SK-N-SH (cell line): ENCODE data around the gene LRFN4. TPM values are rescaled to one million over a fixed set of nuclear protein-coding genes. Genes with fewer than 3 reads are reported as not detected.
A peak's percentile ranks its signal among the peaks of the same experiment; 100 is the strongest.

Experiments
- CTCF ChIA-PET: fragments of 300-600, 350-600 bp; formaldehyde crosslinking; extraction: SDS; loops from one replicate; lab custom pipeline; 2021; lab: Yijun Ruan, JAX
- POLR2A ChIA-PET: fragments of 350-600 bp; sonication (Branson Sonifier 250); formaldehyde crosslinking; extraction: SDS; loops from one replicate; lab custom pipeline; 2020; ENCODE audit warnings: antibody characterized with exemption, inconsistent platforms; lab: Yijun Ruan, JAX
- DNase-seq: peaks from one replicate; pipeline ENCODE4 v3.0.0; 2012
- H2AFZ ChIP-seq: fragments of 200-600 bp; sonication (generic); 2 replicates; pipeline ENCODE4 v1.8.1; 2016; ENCODE audit warnings: antibody characterized with exemption, mild to moderate bottlenecking, low read depth
- H3F3A ChIP-seq: fragments of 200-600 bp; sonication (generic); replicated peaks from 2 replicates; pipeline ENCODE3; 2016; ENCODE audit warnings: antibody characterized with exemption, mild to moderate bottlenecking; ENCODE audit not compliant: insufficient read depth
- H3K27ac ChIP-seq, 2 experiments: fragments of 200-500 bp in 1 of 2; fragments of 200-600 bp in 1 of 2; sonication (Bioruptor generic) in 1 of 2; sonication (generic), shearing (Covaris generic) in 1 of 2; 2 replicates each; pipeline versions ENCODE4 v1.5.1 to v1.6.1; 2014 to 2016; ENCODE audit warnings: low read depth in 2 of 2, inconsistent platforms in 1 of 2, low read length in 1 of 2, mild to moderate bottlenecking in 1 of 2, mixed read lengths in 1 of 2
- H3K27me3 ChIP-seq: fragments of 200-600 bp; sonication (generic), shearing (Covaris generic); 2 replicates; pipeline ENCODE4 v1.6.1; 2016; ENCODE audit warnings: mixed run types; ENCODE audit not compliant: insufficient read depth
- H3K36me3 ChIP-seq, 2 experiments: fragments of 200-500 bp in 1 of 2; fragments of 200-600 bp in 1 of 2; sonication (Bioruptor generic) in 1 of 2; sonication (generic) in 1 of 2; replicated peaks in 1 of 2; 2 replicates each; pipeline versions ENCODE3 to v1.5.1; 2014 to 2016; ENCODE audit warnings: low read length in 1 of 2, mild to moderate bottlenecking in 1 of 2; ENCODE audit not compliant: insufficient read depth in 2 of 2, control insufficient read depth in 1 of 2
- H3K4me1 ChIP-seq, 2 experiments: fragments of 200-500 bp in 1 of 2; fragments of 200-600 bp in 1 of 2; sonication (Bioruptor generic) in 1 of 2; sonication (generic), shearing (Covaris generic) in 1 of 2; 2 replicates each; pipeline versions ENCODE4 v1.5.1 to v1.6.1; 2014 to 2016; ENCODE audit warnings: low read depth in 1 of 2, low read length in 1 of 2, mixed run types in 1 of 2; ENCODE audit not compliant: insufficient read depth in 2 of 2, control insufficient read depth in 1 of 2
- H3K4me2 ChIP-seq: fragments of 200-600 bp; sonication (generic), shearing (Covaris generic); 2 replicates; pipeline ENCODE4 v1.6.1; 2017; ENCODE audit warnings: mixed run types
- H3K4me3 ChIP-seq, 2 experiments: fragments of 200-500 bp in 1 of 2; fragments of 200-600 bp in 1 of 2; sonication (Bioruptor generic) in 1 of 2; sonication (generic), shearing (Covaris generic) in 1 of 2; 2 replicates each; pipeline versions ENCODE4 v1.5.1 to v1.8.1; 2014 to 2016; ENCODE audit warnings: low read depth in 2 of 2, inconsistent platforms in 1 of 2, low read length in 1 of 2, mild to moderate bottlenecking in 1 of 2, mixed read lengths in 1 of 2, moderate library complexity in 1 of 2
- H3K79me2 ChIP-seq: fragments of 200-600 bp; sonication (generic); 2 replicates; pipeline ENCODE4 v1.8.1; 2017; ENCODE audit warnings: mild to moderate bottlenecking; ENCODE audit not compliant: insufficient read depth
- H3K9ac ChIP-seq: fragments of 200-600 bp; sonication (generic); 2 replicates; pipeline ENCODE4 v1.6.1; 2017; ENCODE audit warnings: mixed run types
- H3K9me2 ChIP-seq: fragments of 200-600 bp; sonication (generic); 2 replicates; pipeline ENCODE4 v1.6.1; 2017; ENCODE audit warnings: mixed run types
- H3K9me3 ChIP-seq: fragments of 200-600 bp; sonication (generic); 2 replicates; pipeline ENCODE4 v1.6.1; 2017; ENCODE audit warnings: mixed run types, mild to moderate bottlenecking, moderate library complexity
- H4K20me1 ChIP-seq: fragments of 200-600 bp; sonication (generic); 2 replicates; pipeline ENCODE4 v1.6.1; 2017; ENCODE audit warnings: mild to moderate bottlenecking, mixed run types; ENCODE audit not compliant: insufficient read depth
- ELF1 ChIP-seq: IDR thresholded peaks from 2 replicates; pipeline ENCODE4 v1.4.0; 2012
- EP300 ChIP-seq, 2 experiments: IDR thresholded peaks; 2 replicates each; pipeline versions ENCODE4 v1.4.0 to v1.6.1; 2012; ENCODE audit warnings: borderline replicate concordance in 1 of 2, low read depth in 1 of 2, low read length in 1 of 2
- FOXJ3 ChIP-seq: sonication (generic); formaldehyde crosslinking; IDR thresholded peaks from 2 replicates; pipeline ENCODE4 v1.5.1; 2020; ENCODE audit warnings: mild to moderate bottlenecking, missing genetic modification reagents
- GABPA ChIP-seq: IDR thresholded peaks from 2 replicates; pipeline ENCODE4 v1.4.0; 2012; ENCODE audit warnings: low read depth, mild to moderate bottlenecking
- GATA2 ChIP-seq: sonication (generic); formaldehyde crosslinking; IDR thresholded peaks from 2 replicates; pipeline ENCODE4 v1.5.0; 2020; ENCODE audit warnings: mild to moderate bottlenecking, missing genetic modification reagents
- IRF3 ChIP-seq: fragments of 150-350 bp; IDR thresholded peaks from 2 replicates; pipeline ENCODE4 v1.6.1; 2016; ENCODE audit warnings: mild to moderate bottlenecking, low read depth, low read length
- RAD21 ChIP-seq: IDR thresholded peaks from 2 replicates; pipeline ENCODE4 v1.6.1; 2012; ENCODE audit warnings: mild to moderate bottlenecking, low read length
- RFX5 ChIP-seq: IDR thresholded peaks from 2 replicates; pipeline ENCODE4 v1.6.1; 2012; ENCODE audit warnings: mild to moderate bottlenecking, improper control_type of control experiment, low read length
- RXRA ChIP-seq: IDR thresholded peaks from 2 replicates; pipeline ENCODE4 v1.4.0; 2012; ENCODE audit warnings: low read depth, mild to moderate bottlenecking, borderline replicate concordance
- TCF12 ChIP-seq: IDR thresholded peaks from 2 replicates; pipeline ENCODE4 v1.4.0; 2012
- USF1 ChIP-seq: IDR thresholded peaks from 2 replicates; pipeline ENCODE4 v1.4.0; 2012; ENCODE audit warnings: low read depth, borderline replicate concordance
- YY1 ChIP-seq: IDR thresholded peaks from 2 replicates; pipeline ENCODE4 v1.4.0; 2012; ENCODE audit warnings: low read depth, mild to moderate bottlenecking
- WGBS: methylation state at CpG from one replicate; pipeline ENCODE4 v1.1.6; 2017; ENCODE audit warnings: low lambda C conversion rate; 5-methylcytosine and 5-hydroxymethylcytosine counted together
- polyA plus RNA-seq, 3 experiments: library from polyadenylated mRNA; depleted of rRNA; stranded (reverse); fragments of >200 nt; gene quantifications; 2 replicates each; pipeline ENCODE4 v1.2.3, GENCODE V29; 2012
- TF ChIP-seq, protein P1 (sequence below): IDR thresholded peaks from 2 replicates; pipeline ENCODE4 v1.6.1; 2012; ENCODE audit warnings: mild to moderate bottlenecking, low read depth, low read length, moderate library complexity

The LRFN4 gene
- polyA plus RNA-seq, 1 of the 3 experiments (the other 2 are of a cell fraction), result 15.9 TPM

- POLR2A ChIA-PET, result no interaction called here
- DNase-seq, result peak; percentile 6
- H3K4me2 ChIP-seq, result no peak overlapping the region
- WGBS, result 80% methylated on average over 4 of the region's 4 CpGs
- no peaks in the 10 kb centered on the region for H3F3A ChIP-seq
- H3K9me3 ChIP-seq, result no peaks in the 10 kb centered on the region
- no peaks in the 10 kb centered on the region for H3K4me1 ChIP-seq
- no peak overlapping the region for H3K9ac ChIP-seq
- no peaks in the 10 kb centered on the region for H4K20me1 ChIP-seq
- H3K4me3 ChIP-seq, result no peak overlapping the region
- H3K27ac ChIP-seq, result no peak overlapping the region
- no peaks in the 10 kb centered on the region for H3K79me2 ChIP-seq
- TF ChIP-seq ELF1 (no peak), GABPA (no peak), GATA2 (no peak), USF1 (no peak)
- no peak overlapping the region for H2AFZ ChIP-seq
- no peaks in the 10 kb centered on the region for H3K27me3 ChIP-seq
- H3K36me3 ChIP-seq, result no peaks in the 10 kb centered on the region
- no peaks in the 10 kb centered on the region for H3K9me2 ChIP-seq
- CTCF ChIA-PET, result no interaction called here
Observed at GRCh38 chr11:66905631-66906030, 48.8 kb downstream of the LRFN4 start.

- Histone ChIP-seq H3K4me3 (no peak overlapping the region), H3K4me2 (no peak overlapping the region), H3K4me1 (no peaks in the 10 kb centered on the region), H3K9me2 (no peaks in the 10 kb centered on the region)
- WGBS, result 91% methylated on average over 10 of the region's 14 CpGs
- CTCF ChIA-PET, result no interaction called here
- TF ChIP-seq FOXJ3 (no peak), RXRA (no peak), RFX5 (no peak), GABPA (no peak), YY1 (no peak), EP300 (IDR thresholded peaks at IDR 0.05; ENCODE audit: borderline replicate concordance in 1 of 2, low read depth in 1 of 2, low read length in 1 of 2) (no peak), RAD21 (no peak), IRF3 (no peak), TCF12 (no peak)
- TF ChIP-seq, protein P1, sequence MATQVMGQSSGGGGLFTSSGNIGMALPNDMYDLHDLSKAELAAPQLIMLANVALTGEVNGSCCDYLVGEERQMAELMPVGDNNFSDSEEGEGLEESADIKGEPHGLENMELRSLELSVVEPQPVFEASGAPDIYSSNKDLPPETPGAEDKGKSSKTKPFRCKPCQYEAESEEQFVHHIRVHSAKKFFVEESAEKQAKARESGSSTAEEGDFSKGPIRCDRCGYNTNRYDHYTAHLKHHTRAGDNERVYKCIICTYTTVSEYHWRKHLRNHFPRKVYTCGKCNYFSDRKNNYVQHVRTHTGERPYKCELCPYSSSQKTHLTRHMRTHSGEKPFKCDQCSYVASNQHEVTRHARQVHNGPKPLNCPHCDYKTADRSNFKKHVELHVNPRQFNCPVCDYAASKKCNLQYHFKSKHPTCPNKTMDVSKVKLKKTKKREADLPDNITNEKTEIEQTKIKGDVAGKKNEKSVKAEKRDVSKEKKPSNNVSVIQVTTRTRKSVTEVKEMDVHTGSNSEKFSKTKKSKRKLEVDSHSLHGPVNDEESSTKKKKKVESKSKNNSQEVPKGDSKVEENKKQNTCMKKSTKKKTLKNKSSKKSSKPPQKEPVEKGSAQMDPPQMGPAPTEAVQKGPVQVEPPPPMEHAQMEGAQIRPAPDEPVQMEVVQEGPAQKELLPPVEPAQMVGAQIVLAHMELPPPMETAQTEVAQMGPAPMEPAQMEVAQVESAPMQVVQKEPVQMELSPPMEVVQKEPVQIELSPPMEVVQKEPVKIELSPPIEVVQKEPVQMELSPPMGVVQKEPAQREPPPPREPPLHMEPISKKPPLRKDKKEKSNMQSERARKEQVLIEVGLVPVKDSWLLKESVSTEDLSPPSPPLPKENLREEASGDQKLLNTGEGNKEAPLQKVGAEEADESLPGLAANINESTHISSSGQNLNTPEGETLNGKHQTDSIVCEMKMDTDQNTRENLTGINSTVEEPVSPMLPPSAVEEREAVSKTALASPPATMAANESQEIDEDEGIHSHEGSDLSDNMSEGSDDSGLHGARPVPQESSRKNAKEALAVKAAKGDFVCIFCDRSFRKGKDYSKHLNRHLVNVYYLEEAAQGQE, result no peak
- TF ChIP-seq, all 33 proteins: peak for 0
- POLR2A ChIA-PET, result no interaction called here
- Histone ChIP-seq H3K27ac (no peak overlapping the region), H3K27me3 (no peaks in the 10 kb centered on the region), H3K9me3 (no peaks in the 10 kb centered on the region), H4K20me1 (no peaks in the 10 kb centered on the region), H3K79me2 (no peaks in the 10 kb centered on the region), H2AFZ (no peak overlapping the region), H3K9ac (no peak overlapping the region), H3F3A (no peaks in the 10 kb centered on the region), H3K36me3 (no peaks in the 10 kb centered on the region)
- DNase-seq, result no peak
Observed at GRCh38 chr11:66906061-66906733, 49.3 kb downstream of the LRFN4 start.
